ENCODE data around the gene RFLNA.

Gene RFLNA

GRCh38 chr12:124259154-124260066, 35.5 kb upstream of the RFLNA start:
- Histone ChIP-seq H3K9me3 (replicated peaks; ENCODE audit: insufficient read depth, low read length) (no peaks in the 10 kb centered on the region), H3F3A (ENCODE audit: insufficient read depth, low read length) (no peaks in the 10 kb centered on the region), H4K20me1 (ENCODE audit: insufficient read depth, low read length) (no peaks in the 10 kb centered on the region), H3K79me2 (ENCODE audit: low read length) (no peaks in the 10 kb centered on the region), H3K4me3 (ENCODE audit: low read length) (no peak overlapping the region), H3K4me1 (ENCODE audit: low read length) (no peaks in the 10 kb centered on the region), H3K9ac (ENCODE audit: low read length) (no peak overlapping the region), H3K36me3 (replicated peaks; ENCODE audit: insufficient read depth, low read length) (no peaks in the 10 kb centered on the region), H3K27me3 (replicated peaks; ENCODE audit: insufficient read depth, low read length) (no peaks in the 10 kb centered on the region), H2AFZ (ENCODE audit: low read length) (no peak overlapping the region), H3K27ac (ENCODE audit: low read length) (no peak overlapping the region), H3K9me2 (replicated peaks; ENCODE audit: insufficient read depth, low read length) (no peaks in the 10 kb centered on the region), H3K4me2 (ENCODE audit: low read depth, low read length) (no peak overlapping the region)
- no peak for DNase-seq
- TF ChIP-seq EZH2phosphoT487 (IDR thresholded peaks at IDR 0.05; ENCODE audit: low read length), result no peak
- TF ChIP-seq, protein P1, sequence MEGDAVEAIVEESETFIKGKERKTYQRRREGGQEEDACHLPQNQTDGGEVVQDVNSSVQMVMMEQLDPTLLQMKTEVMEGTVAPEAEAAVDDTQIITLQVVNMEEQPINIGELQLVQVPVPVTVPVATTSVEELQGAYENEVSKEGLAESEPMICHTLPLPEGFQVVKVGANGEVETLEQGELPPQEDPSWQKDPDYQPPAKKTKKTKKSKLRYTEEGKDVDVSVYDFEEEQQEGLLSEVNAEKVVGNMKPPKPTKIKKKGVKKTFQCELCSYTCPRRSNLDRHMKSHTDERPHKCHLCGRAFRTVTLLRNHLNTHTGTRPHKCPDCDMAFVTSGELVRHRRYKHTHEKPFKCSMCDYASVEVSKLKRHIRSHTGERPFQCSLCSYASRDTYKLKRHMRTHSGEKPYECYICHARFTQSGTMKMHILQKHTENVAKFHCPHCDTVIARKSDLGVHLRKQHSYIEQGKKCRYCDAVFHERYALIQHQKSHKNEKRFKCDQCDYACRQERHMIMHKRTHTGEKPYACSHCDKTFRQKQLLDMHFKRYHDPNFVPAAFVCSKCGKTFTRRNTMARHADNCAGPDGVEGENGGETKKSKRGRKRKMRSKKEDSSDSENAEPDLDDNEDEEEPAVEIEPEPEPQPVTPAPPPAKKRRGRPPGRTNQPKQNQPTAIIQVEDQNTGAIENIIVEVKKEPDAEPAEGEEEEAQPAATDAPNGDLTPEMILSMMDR (IDR thresholded peaks at IDR 0.05; ENCODE audit: low read length), result no peak
- no peak for TF ChIP-seq EZH2 (optimal IDR thresholded peaks at IDR 0.05; ENCODE audit: low read depth, low read length)

DNA sequence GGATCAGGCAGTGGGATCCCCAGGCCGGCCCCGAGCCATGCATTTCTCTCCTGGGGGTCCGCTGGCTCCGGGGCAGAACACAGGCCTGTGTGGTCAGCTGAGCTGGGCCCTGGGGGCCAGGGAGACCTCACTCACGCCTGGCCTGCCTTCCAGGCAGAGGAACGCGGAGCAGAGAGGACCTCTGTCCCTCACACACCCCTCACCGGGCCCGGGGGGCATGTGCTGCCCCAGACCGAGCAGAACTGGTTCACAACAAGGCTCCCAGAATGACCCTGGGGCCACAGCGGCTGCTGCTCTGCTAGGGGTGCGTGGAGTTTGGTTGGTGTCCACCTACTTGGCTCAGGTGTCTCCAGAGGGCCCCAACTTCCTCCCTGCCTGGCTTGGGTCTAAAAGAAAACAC, 33.0 kb upstream of the RFLNA start:
- Histone ChIP-seq H3K4me3 (ENCODE audit: low read length) (no peak overlapping the region), H3K9me3 (replicated peaks; ENCODE audit: insufficient read depth, low read length) (no peaks in the 10 kb centered on the region), H4K20me1 (ENCODE audit: insufficient read depth, low read length) (no peaks in the 10 kb centered on the region), H3K27me3 (replicated peaks; ENCODE audit: insufficient read depth, low read length) (no peaks in the 10 kb centered on the region), H3F3A (ENCODE audit: insufficient read depth, low read length) (no peaks in the 10 kb centered on the region), H3K79me2 (ENCODE audit: low read length) (no peaks in the 10 kb centered on the region), H3K4me2 (ENCODE audit: low read depth, low read length) (no peak overlapping the region), H3K36me3 (replicated peaks; ENCODE audit: insufficient read depth, low read length) (no peaks in the 10 kb centered on the region), H3K9ac (ENCODE audit: low read length) (no peak overlapping the region), H2AFZ (ENCODE audit: low read length) (no peak overlapping the region), H3K9me2 (replicated peaks; ENCODE audit: insufficient read depth, low read length) (no peaks in the 10 kb centered on the region), H3K4me1 (ENCODE audit: low read length) (no peaks in the 10 kb centered on the region), H3K27ac (ENCODE audit: low read length) (no peak overlapping the region)
- no peak for TF ChIP-seq EZH2phosphoT487 (IDR thresholded peaks at IDR 0.05; ENCODE audit: low read length)
- TF ChIP-seq, protein P1 (IDR thresholded peaks at IDR 0.05; ENCODE audit: low read length), result no peak
- TF ChIP-seq EZH2 (optimal IDR thresholded peaks at IDR 0.05; ENCODE audit: low read depth, low read length), result no peak
- DNase-seq, result no peak

- Histone ChIP-seq H3K9ac (ENCODE audit: low read length) (no peak overlapping the region), H3K27ac (ENCODE audit: low read length) (no peak overlapping the region), H3K4me1 (ENCODE audit: low read length) (no peaks in the 10 kb centered on the region), H3K79me2 (ENCODE audit: low read length) (no peaks in the 10 kb centered on the region), H3K4me3 (ENCODE audit: low read length) (no peak overlapping the region), H3K36me3 (replicated peaks; ENCODE audit: insufficient read depth, low read length) (no peaks in the 10 kb centered on the region), H3K9me2 (replicated peaks; ENCODE audit: insufficient read depth, low read length) (no peaks in the 10 kb centered on the region), H3K4me2 (ENCODE audit: low read depth, low read length) (no peak overlapping the region), H3F3A (ENCODE audit: insufficient read depth, low read length) (no peaks in the 10 kb centered on the region), H4K20me1 (ENCODE audit: insufficient read depth, low read length) (no peaks in the 10 kb centered on the region), H2AFZ (ENCODE audit: low read length) (no peak overlapping the region), H3K27me3 (replicated peaks; ENCODE audit: insufficient read depth, low read length) (no peaks in the 10 kb centered on the region), H3K9me3 (replicated peaks; ENCODE audit: insufficient read depth, low read length) (no peaks in the 10 kb centered on the region)
- no peak for TF ChIP-seq EZH2 (optimal IDR thresholded peaks at IDR 0.05; ENCODE audit: low read depth, low read length)
- TF ChIP-seq EZH2phosphoT487 (IDR thresholded peaks at IDR 0.05; ENCODE audit: low read length), result no peak
- TF ChIP-seq, protein P1 (IDR thresholded peaks at IDR 0.05; ENCODE audit: low read length), result no peak
- DNase-seq, result no peak
Observed at GRCh38 chr12:124264089-124264795, 30.7 kb upstream of the RFLNA start.
